Cardiac muscle cell (in vitro differentiated cells and primary cell): Measurements from ENCODE around the gene SYN1. TPM values are rescaled to one million over a fixed set of nuclear protein-coding genes. Genes with fewer than 3 reads are reported as not detected.

Experiments
- DNase-seq, 2 donors: peaks; one replicate each; pipeline versions ENCODE4 v3.0.0 to v3.0.0-alpha.2; 2010 to 2017; ENCODE audit warnings: low read depth in 1 of 2, low spot score in 1 of 2
- H3K27ac ChIP-seq: fragments of 200-600 bp; sonication (generic); 2 replicates; pipeline ENCODE4 v1.5.1; 2016
- H3K27me3 ChIP-seq: fragments of 200-600 bp; sonication (generic); 2 replicates; pipeline ENCODE4 v1.6.0; 2016; ENCODE audit warnings: control low read depth
- H3K36me3 ChIP-seq: fragments of 200-600 bp; sonication (generic); 2 replicates; pipeline ENCODE4 v1.5.1; 2016; ENCODE audit warnings: control low read depth
- H3K4me1 ChIP-seq: fragments of 200-600 bp; sonication (generic); 2 replicates; pipeline ENCODE4 v1.8.1; 2017; ENCODE audit warnings: low read depth, mild to moderate bottlenecking, mixed run types
- H3K4me3 ChIP-seq: fragments of 200-600 bp; sonication (generic); 2 replicates; pipeline ENCODE4 v1.5.1; 2016; ENCODE audit warnings: mild to moderate bottlenecking
- H3K9me3 ChIP-seq: fragments of 200-600 bp; sonication (generic); 2 replicates; pipeline ENCODE4 v1.5.1; 2017; ENCODE audit warnings: low read depth, mild to moderate bottlenecking, control low read depth
- CTCF ChIP-seq: IDR thresholded peaks from 2 replicates; pipeline ENCODE4 v1.5.1; 2012; ENCODE audit warnings: low read depth, mild to moderate bottlenecking, low read length
- polyA plus RNA-seq: library from polyadenylated mRNA; unstranded; fragments of >200 nt; fragmentation: Nextera tagmentation; extraction: Ambion mirVana; gene quantifications from 2 replicates; pipeline ENCODE4 v1.2.1, GENCODE V29; 2016
- total RNA-seq: library from RNA; depleted of rRNA; stranded (reverse); fragments of >200 nt; gene quantifications from 2 replicates; pipeline ENCODE4 v1.2.3, GENCODE V29; 2016

The SYN1 gene
- total and polyA plus RNA-seq, 2 experiments from 2014 or later = 2.0 to 12.6 TPM

GRCh38 chrX:47558436-47558835 lies 61.2 kb downstream of the SYN1 start:
- Histone ChIP-seq H3K27me3 (no peaks in the 10 kb centered on the region), H3K4me1 (no peaks in the 10 kb centered on the region), H3K4me3 (no peak overlapping the region), H3K36me3 (no peaks in the 10 kb centered on the region), H3K9me3 (no peaks in the 10 kb centered on the region), H3K27ac (no peak overlapping the region)
- no peak for DNase-seq
- no peak for TF ChIP-seq CTCF

GRCh38 chrX:47556045-47556623 lies 63.5 kb downstream of the SYN1 start:
- no peak for TF ChIP-seq CTCF
- DNase-seq = peak; percentile 88 to 96
- peak overlapping the region; percentile 91 for H3K27ac ChIP-seq
- no peaks in the 10 kb centered on the region for H3K9me3 ChIP-seq
- no peaks in the 10 kb centered on the region for H3K4me1 ChIP-seq
- H3K4me3 ChIP-seq = peak overlapping the region; percentile 36
- H3K36me3 ChIP-seq = no peaks in the 10 kb centered on the region
- no peaks in the 10 kb centered on the region for H3K27me3 ChIP-seq

- Histone ChIP-seq H3K27ac (no peak overlapping the region), H3K4me3 (no peak overlapping the region), H3K27me3 (no peaks in the 10 kb centered on the region), H3K9me3 (no peaks in the 10 kb centered on the region), H3K4me1 (peaks cover 6% of the 10 kb centered on the region), H3K36me3 (no peaks in the 10 kb centered on the region)
- DNase-seq = no peak
- no peak for TF ChIP-seq CTCF
Measured at GRCh38 chrX:47543496-47543895, 76.2 kb downstream of the SYN1 start.

- peak; percentile 89 to 94 for DNase-seq
- peak; percentile 60 for TF ChIP-seq CTCF
- Histone ChIP-seq H3K27ac (peak overlapping the region; percentile 72), H3K4me1 (peaks cover 6% of the 10 kb centered on the region), H3K36me3 (no peaks in the 10 kb centered on the region), H3K4me3 (no peak overlapping the region), H3K9me3 (no peaks in the 10 kb centered on the region), H3K27me3 (no peaks in the 10 kb centered on the region)
Measured at GRCh38 chrX:47540754-47541538, 78.7 kb downstream of the SYN1 start.

GRCh38 chrX:47539860-47540259 lies 79.8 kb downstream of the SYN1 start:
- Histone ChIP-seq H3K9me3 (no peaks in the 10 kb centered on the region), H3K27me3 (no peaks in the 10 kb centered on the region), H3K27ac (no peak overlapping the region), H3K4me3 (no peak overlapping the region), H3K4me1 (peaks cover 6% of the 10 kb centered on the region), H3K36me3 (no peaks in the 10 kb centered on the region)
- no peak for TF ChIP-seq CTCF
- no peak for DNase-seq
